ENCODE measurements around the gene DLGAP5.
A peak's percentile ranks its signal among the peaks of the same experiment; 100 is the strongest.

Gene DLGAP5

DNA sequence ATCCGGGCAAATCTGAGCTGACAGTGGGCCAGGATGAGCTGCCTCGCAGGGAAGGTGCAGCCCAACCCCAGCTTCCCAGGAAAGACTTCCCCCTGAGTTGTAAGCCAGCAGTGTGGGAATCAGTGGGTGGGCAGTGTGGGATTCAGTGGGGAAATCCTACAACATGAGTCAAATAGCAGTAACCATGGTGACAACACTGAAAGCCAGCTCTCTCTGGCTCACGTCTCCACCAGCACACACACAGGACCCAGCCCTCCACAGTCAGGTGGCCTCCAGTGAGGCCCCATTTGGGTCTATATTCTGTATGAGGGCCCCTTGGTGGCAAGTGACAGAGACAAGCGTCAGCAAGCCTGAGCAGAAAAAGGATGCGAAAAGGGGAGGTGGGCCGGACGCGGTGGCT is 68.3 kb downstream of the DLGAP5 start:
- Histone ChIP-seq H3K4me3 (ENCODE audit: low read depth, low read length) (no peak overlapping the region), H2AK5ac (ENCODE audit: low read length) (peak overlapping the region; percentile 23), H3K4me1 (ENCODE audit: control insufficient read depth in 1 of 2, insufficient read depth in 2 of 2, low read length in 2 of 2) (peaks cover 29 to 41% of the 10 kb centered on the region in 2 experiments), H3K79me2 (ENCODE audit: control insufficient read depth, insufficient read depth, low read length, poor library complexity) (peaks cover 3% of the 10 kb centered on the region), H4K91ac (ENCODE audit: low read depth, low read length) (peak overlapping the region; percentile 93), H3K9me3 (ENCODE audit: insufficient read depth, low read depth, low read length) (no peaks in the 10 kb centered on the region), H4K12ac (ENCODE audit: low read depth, low read length) (no peak overlapping the region), H3K36me3 (ENCODE audit: control insufficient read depth in 1 of 2, insufficient read depth in 2 of 2, low read length in 2 of 2) (no peaks in the 10 kb centered on the region), H3K14ac (ENCODE audit: low read length) (peak overlapping the region; percentile 78), H3K4me2 (ENCODE audit: low read length) (peak overlapping the region; percentile 60), H4K8ac (ENCODE audit: low read depth, low read length) (peak overlapping the region; percentile 62), H3K23ac (ENCODE audit: low read length) (no peak overlapping the region), H3K9ac (ENCODE audit: low read length) (no peak overlapping the region), H3K27me3 (ENCODE audit: insufficient read depth, low read length) (no peaks in the 10 kb centered on the region), H3K79me1 (ENCODE audit: low read length) (peaks cover 24% of the 10 kb centered on the region), H2BK5ac (ENCODE audit: low read depth, low read length, poor library complexity) (peak overlapping the region; percentile 5), H3K4ac (ENCODE audit: low read depth, low read length) (no peak overlapping the region), H3K18ac (ENCODE audit: low read length) (no peak overlapping the region), H2BK12ac (ENCODE audit: low read length) (peak overlapping the region; percentile 77), H2AFZ (ENCODE audit: insufficient read depth, low read length, poor library complexity) (peak overlapping the region; percentile 40), H3K27ac (ENCODE audit: low read depth, low read length) (peak overlapping the region; percentile 84), H2BK120ac (ENCODE audit: insufficient read depth, low read length, poor library complexity) (peak overlapping the region; percentile 84)
- DNase-seq: peak in 1 of 2 donors; percentile 60
- WGBS (ENCODE audit: extremely low coverage, insufficient coverage, insufficient read length): no CpG with 5 or more reads among the region's 8 CpGs

DNA sequence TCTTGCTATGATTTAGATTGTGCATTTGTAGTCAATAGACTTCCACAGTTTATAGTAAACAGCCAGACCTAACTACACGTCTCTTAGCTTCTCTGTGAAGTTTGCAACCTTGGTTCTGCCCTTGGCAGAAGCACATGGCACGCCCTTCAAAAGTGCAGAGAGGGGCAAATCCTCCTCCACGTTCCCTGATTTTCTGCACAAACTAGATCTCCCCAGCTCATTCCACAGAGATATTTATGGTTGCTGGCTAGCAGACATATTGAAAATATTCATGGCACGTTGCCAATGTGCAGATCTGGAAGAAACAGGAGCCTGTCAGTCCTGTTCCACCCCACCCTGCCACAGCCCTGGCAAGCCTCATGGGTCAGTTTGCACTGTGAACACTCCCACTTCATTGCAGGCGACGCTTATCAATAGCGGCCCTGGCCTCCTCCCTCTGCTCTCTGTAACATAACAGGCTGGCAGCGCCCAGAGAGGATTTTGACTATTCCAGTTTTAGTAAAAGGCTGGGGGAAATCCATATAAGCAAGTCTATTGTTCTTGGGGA is 68.9 kb downstream of the DLGAP5 start:
- H3K4ac ChIP-seq (ENCODE audit: low read depth, low read length): no peak overlapping the region
- H2BK120ac ChIP-seq (ENCODE audit: insufficient read depth, low read length, poor library complexity): no peak overlapping the region

DNA sequence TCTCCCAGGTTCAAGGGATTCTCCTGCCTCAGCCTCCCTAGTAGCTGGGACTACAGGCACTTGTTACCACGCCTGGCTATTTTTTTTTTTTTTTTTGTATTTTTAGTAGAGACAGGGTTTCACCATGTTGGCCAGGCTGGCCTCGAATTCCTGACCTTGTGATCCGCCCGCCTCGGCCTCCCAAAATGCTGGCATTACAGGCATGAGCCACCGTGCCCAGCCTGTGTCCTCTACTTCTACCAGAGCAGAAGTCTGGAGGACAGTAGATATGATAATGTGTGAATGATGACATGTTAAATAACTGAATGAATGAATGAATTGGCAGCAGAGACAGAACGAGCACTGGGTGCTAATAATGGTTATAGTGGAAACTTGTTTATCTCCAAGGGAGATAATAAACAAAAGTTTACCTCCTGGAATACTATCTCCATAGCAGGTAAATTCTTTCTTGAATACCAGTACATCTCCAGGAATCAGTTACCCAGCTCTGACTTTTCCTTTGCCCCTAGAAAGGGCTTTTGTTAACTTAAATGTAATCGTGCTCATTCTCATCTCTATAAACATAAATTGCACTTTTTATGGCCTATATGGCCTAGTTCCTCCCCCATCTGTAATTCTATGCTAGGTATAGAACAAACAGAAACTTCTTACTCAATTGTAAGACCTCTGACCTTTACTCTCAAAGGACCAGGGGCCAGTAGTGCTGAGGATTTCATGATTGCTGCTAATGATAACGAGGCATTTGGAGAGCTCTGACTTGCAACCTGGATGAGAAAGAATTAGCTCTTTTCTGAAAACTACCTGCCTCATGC is 69.6 kb downstream of the DLGAP5 start:
- Histone ChIP-seq H3K79me2 (ENCODE audit: control insufficient read depth, insufficient read depth, low read length, poor library complexity) (peaks cover 3% of the 10 kb centered on the region), H3K9me3 (ENCODE audit: insufficient read depth, low read depth, low read length) (no peaks in the 10 kb centered on the region), H3K4me2 (ENCODE audit: low read length) (peak overlapping the region; percentile 60), H2BK12ac (ENCODE audit: low read length) (peak overlapping the region; percentile 42), H3K4me1 (ENCODE audit: control insufficient read depth in 1 of 2, insufficient read depth in 2 of 2, low read length in 2 of 2) (peaks cover 29 to 46% of the 10 kb centered on the region in 2 experiments), H3K18ac (ENCODE audit: low read length) (no peak overlapping the region), H3K9ac (ENCODE audit: low read length) (no peak overlapping the region), H2BK120ac (ENCODE audit: insufficient read depth, low read length, poor library complexity) (no peak overlapping the region), H3K27me3 (ENCODE audit: insufficient read depth, low read length) (no peaks in the 10 kb centered on the region), H3K27ac (ENCODE audit: low read depth, low read length) (peak overlapping the region; percentile 84), H4K91ac (ENCODE audit: low read depth, low read length) (peak overlapping the region; percentile 65), H2AFZ (ENCODE audit: insufficient read depth, low read length, poor library complexity) (no peak overlapping the region), H4K8ac (ENCODE audit: low read depth, low read length) (no peak overlapping the region), H3K14ac (ENCODE audit: low read length) (no peak overlapping the region), H3K4ac (ENCODE audit: low read depth, low read length) (no peak overlapping the region), H2BK5ac (ENCODE audit: low read depth, low read length, poor library complexity) (no peak overlapping the region), H3K79me1 (ENCODE audit: low read length) (peaks cover 24% of the 10 kb centered on the region), H4K12ac (ENCODE audit: low read depth, low read length) (no peak overlapping the region), H2AK5ac (ENCODE audit: low read length) (no peak overlapping the region), H3K36me3 (ENCODE audit: control insufficient read depth in 1 of 2, insufficient read depth in 2 of 2, low read length in 2 of 2) (no peaks in the 10 kb centered on the region), H3K4me3 (ENCODE audit: low read depth, low read length) (no peak overlapping the region), H3K23ac (ENCODE audit: low read length) (no peak overlapping the region)
- no CpG with 5 or more reads among the region's 9 CpGs for WGBS (ENCODE audit: extremely low coverage, insufficient coverage, insufficient read length)
- DNase-seq: peak; percentile 42 to 76

More for the DNA sequence above, 68.9 kb downstream of the DLGAP5 start:
- Histone ChIP-seq H2BK5ac (ENCODE audit: low read depth, low read length, poor library complexity) (no peak overlapping the region), H3K79me1 (ENCODE audit: low read length) (peaks cover 24% of the 10 kb centered on the region), H3K4me3 (ENCODE audit: low read depth, low read length) (no peak overlapping the region), H3K79me2 (ENCODE audit: control insufficient read depth, insufficient read depth, low read length, poor library complexity) (peaks cover 3% of the 10 kb centered on the region), H2AFZ (ENCODE audit: insufficient read depth, low read length, poor library complexity) (no peak overlapping the region), H3K14ac (ENCODE audit: low read length) (no peak overlapping the region), H3K4me2 (ENCODE audit: low read length) (peak overlapping the region; percentile 60), H2AK5ac (ENCODE audit: low read length) (no peak overlapping the region), H3K9me3 (ENCODE audit: insufficient read depth, low read depth, low read length) (no peaks in the 10 kb centered on the region), H2BK12ac (ENCODE audit: low read length) (no peak overlapping the region), H3K23ac (ENCODE audit: low read length) (no peak overlapping the region), H3K27me3 (ENCODE audit: insufficient read depth, low read length) (no peaks in the 10 kb centered on the region), H4K91ac (ENCODE audit: low read depth, low read length) (no peak overlapping the region), H4K12ac (ENCODE audit: low read depth, low read length) (no peak overlapping the region), H3K18ac (ENCODE audit: low read length) (no peak overlapping the region), H3K27ac (ENCODE audit: low read depth, low read length) (peak overlapping the region; percentile 84), H3K9ac (ENCODE audit: low read length) (no peak overlapping the region), H3K36me3 (ENCODE audit: control insufficient read depth in 1 of 2, insufficient read depth in 2 of 2, low read length in 2 of 2) (no peaks in the 10 kb centered on the region), H4K8ac (ENCODE audit: low read depth, low read length) (no peak overlapping the region), H3K4me1 (ENCODE audit: control insufficient read depth in 1 of 2, insufficient read depth in 2 of 2, low read length in 2 of 2) (peaks cover 29 to 46% of the 10 kb centered on the region in 2 experiments)
- no CpG with 5 or more reads among the region's 8 CpGs for WGBS (ENCODE audit: extremely low coverage, insufficient coverage, insufficient read length)
- DNase-seq: peak; percentile 62 to 91

DNA sequence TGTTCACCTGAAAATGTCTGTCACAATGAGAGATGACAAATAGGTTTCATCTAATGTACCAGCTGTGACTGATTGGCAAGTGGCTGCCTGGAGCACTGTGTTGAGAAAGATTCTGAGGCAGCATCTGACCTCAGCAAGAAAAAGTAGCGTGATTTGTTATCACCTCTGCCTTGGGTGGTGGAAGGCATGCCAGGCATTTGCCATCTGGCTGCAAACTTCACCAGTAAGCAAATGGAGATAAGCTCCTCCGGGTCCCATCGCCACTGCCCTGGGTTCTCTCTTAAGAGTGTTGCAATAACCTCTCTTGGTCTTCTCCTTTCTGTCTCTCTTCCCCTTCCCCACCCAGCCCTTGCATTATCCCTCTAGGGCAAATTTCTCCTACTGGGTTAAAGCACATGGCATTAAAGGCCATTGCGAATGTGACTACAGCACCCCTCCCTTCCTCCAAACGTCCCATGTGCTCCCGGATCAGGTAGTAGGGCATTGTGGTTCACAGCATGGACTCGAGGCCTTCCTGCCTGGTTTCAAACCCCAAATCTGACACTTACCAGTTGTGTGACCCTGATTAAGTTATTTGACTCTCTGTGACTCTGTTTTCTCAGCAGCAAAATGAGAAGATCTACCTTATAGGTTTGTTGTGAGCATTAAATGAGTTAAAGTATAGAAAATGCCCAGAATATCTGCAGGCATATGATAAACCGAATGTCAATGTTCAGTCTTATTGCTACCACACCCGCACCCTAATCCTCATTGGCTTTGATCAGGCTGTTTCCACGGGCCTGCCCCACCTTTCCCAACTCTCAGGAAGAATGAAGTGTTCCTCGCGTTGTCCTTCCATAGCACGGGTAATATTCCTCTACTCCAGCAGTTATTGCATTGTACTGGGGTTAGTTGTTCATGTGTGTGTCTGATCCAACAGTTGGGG is 70.6 kb downstream of the DLGAP5 start:
- peak overlapping the region; percentile 65 for H3K4ac ChIP-seq (ENCODE audit: low read depth, low read length)
- peak overlapping the region; percentile 90 for H2BK12ac ChIP-seq (ENCODE audit: low read length)
- WGBS (ENCODE audit: extremely low coverage, insufficient coverage, insufficient read length): no CpG with 5 or more reads among the region's 13 CpGs
- peak; percentile 96 to 97 for DNase-seq
- H3K4me2 ChIP-seq (ENCODE audit: low read length): no peak overlapping the region
- no peak overlapping the region for H2AK5ac ChIP-seq (ENCODE audit: low read length)
- no peaks in the 10 kb centered on the region for H3K9me3 ChIP-seq (ENCODE audit: insufficient read depth, low read depth, low read length)
- H3K79me1 ChIP-seq (ENCODE audit: low read length): peaks cover 22% of the 10 kb centered on the region
- peak overlapping the region; percentile 65 for H4K8ac ChIP-seq (ENCODE audit: low read depth, low read length)
- no peak overlapping the region for H3K27ac ChIP-seq (ENCODE audit: low read depth, low read length)
- no peak overlapping the region for H3K4me3 ChIP-seq (ENCODE audit: low read depth, low read length)
- peaks cover 29 to 46% of the 10 kb centered on the region in 2 experiments for H3K4me1 ChIP-seq (ENCODE audit: control insufficient read depth in 1 of 2, insufficient read depth in 2 of 2, low read length in 2 of 2)
- no peak overlapping the region for H3K23ac ChIP-seq (ENCODE audit: low read length)
- H4K91ac ChIP-seq (ENCODE audit: low read depth, low read length): peak overlapping the region; percentile 77
- H3K27me3 ChIP-seq (ENCODE audit: insufficient read depth, low read length): no peaks in the 10 kb centered on the region
- no peaks in the 10 kb centered on the region for H3K36me3 ChIP-seq (ENCODE audit: control insufficient read depth in 1 of 2, insufficient read depth in 2 of 2, low read length in 2 of 2)
- peak overlapping the region; percentile 59 for H3K14ac ChIP-seq (ENCODE audit: low read length)
- H3K18ac ChIP-seq (ENCODE audit: low read length): peak overlapping the region; percentile 33
- H2BK120ac ChIP-seq (ENCODE audit: insufficient read depth, low read length, poor library complexity): peak overlapping the region; percentile 92
- H3K79me2 ChIP-seq (ENCODE audit: control insufficient read depth, insufficient read depth, low read length, poor library complexity): peaks cover 3% of the 10 kb centered on the region
- H4K12ac ChIP-seq (ENCODE audit: low read depth, low read length): no peak overlapping the region
- H2AFZ ChIP-seq (ENCODE audit: insufficient read depth, low read length, poor library complexity): no peak overlapping the region
- peak overlapping the region; percentile 74 for H2BK5ac ChIP-seq (ENCODE audit: low read depth, low read length, poor library complexity)
- no peak overlapping the region for H3K9ac ChIP-seq (ENCODE audit: low read length)
